Activated CD8-positive, alpha-beta memory T cell treated with anti-CD3 and anti-CD28 coated beads for 1 hour (primary cell): ENCODE measurements around the gene AGA.

ENCODE experiments used
- DNase-seq, 2 donors: peaks; one replicate each; pipeline ENCODE4 v3.0.0-alpha.2; 2020; ENCODE audit warnings: low read depth in 1 of 2; ENCODE audit errors: extremely low read depth in 1 of 2

The AGA gene

GRCh38 chr4:177447417-177448004 is 5.3 kb upstream of the AGA start:
- DNase-seq: no peak

DNA sequence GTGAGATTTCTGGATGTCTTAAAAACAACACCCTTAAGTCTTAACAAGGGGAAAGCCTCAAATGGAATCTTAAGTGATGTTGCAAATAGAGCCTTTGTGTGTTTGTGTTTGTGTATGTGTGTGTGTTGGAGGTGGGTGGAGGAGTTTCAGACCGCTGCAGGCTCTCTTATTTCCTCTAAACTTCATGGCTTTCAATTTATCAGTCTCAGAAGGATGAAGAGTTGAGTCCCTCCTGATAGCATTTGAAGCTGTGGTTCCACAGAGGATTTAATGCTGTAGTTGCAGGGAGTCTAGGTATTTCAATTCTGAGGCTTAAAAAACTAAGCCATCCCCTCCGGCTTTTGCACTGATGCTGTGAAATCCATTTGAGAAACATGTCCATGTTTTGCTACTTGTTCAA is 4.3 kb upstream of the AGA start:
- DNase-seq: no peak

DNA sequence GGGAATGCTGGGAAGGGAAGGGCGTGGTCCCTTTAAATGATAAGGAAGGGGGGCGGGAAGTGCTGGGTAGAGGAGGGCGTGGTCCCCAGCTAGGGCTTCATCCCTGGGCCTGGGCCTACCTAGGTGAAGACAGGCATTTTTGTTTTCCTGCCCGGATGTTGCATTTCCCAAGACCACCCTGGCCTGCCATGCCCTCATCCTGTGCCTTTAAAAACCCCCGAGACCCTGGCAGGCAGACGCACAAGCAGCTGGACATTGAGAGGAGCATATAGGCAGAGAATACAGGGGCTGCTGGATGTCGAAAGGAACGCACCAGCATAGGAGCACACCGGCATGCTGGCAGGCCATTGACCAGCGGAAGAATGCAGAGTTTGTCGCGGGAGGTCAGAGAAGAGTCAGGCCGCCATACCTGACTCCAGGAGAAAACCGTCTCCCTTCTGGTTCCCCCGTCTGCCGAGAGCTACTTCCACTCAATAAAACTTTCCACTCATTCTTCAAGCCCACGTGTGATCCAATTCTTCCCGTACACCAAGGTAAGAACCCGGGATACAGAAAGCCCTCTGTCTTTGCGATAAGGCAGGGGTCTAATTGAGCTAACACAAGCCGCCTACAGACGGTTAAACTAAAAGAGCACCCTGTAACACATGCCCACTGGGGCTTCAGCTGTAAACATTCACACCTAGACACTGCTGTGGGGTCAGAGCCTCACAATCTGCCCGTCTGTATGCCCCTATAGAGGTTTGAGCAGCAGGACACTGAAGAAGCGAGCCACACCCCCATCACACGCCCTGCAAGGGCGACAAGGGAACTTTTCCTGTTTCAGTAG is 2.9 kb upstream of the AGA start:
- DNase-seq: no peak

- DNase-seq: no peak
Measured at GRCh38 chr4:177441061-177441802, 1.0 kb downstream of the AGA start.

GRCh38 chr4:177436456-177436855 is 5.8 kb downstream of the AGA start:
- DNase-seq: no peak

- DNase-seq: no peak
Measured at GRCh38 chr4:177434667-177435066, 7.6 kb downstream of the AGA start.

GRCh38 chr4:177427192-177427591 is 15.0 kb downstream of the AGA start:
- no peak for DNase-seq

- DNase-seq: no peak
Measured at GRCh38 chr4:177419434-177419833, 22.8 kb downstream of the AGA start.

DNA sequence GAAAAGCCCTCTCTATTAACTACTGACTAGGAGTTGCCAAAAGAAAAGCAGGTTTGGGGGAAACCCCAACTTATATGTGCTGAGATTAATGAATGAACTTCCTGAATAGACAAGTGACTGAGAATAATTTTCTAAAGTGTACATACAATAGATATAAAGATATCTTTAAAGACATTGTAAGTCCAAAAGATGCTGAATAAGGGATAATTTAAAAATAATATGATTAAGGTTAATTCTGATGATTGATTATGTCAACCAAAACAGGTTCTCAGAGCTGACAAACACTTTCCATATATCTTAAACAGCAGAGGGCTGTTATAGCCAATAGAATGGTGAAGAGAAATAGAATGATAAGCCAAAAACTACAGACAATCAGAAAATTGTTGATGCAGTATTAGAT is 28.6 kb downstream of the AGA start:
- no peak for DNase-seq

DNA sequence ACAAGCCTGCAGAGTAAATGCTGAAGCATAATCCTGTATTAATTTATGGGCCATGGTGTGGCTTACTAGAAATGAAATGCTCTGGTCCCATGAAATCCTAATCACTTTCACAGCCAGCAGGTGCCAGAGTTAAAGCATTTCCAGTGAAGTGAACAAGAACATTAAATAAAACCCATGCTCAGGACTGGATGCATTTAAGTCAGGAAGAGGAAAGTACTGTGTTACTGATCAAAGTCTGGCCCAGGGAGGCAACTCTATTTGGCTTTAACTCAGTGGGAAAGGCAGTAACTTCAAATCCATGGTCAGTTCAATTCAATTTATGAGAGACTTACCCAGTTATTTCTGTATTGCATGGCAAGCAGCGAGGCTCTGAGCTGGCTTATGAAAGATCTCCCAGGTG is 29.2 kb downstream of the AGA start:
- DNase-seq: no peak

GRCh38 chr4:177411996-177412395 is 30.2 kb downstream of the AGA start:
- DNase-seq: no peak

- DNase-seq: no peak
Measured at GRCh38 chr4:177410566-177410965, 31.7 kb downstream of the AGA start.

DNA sequence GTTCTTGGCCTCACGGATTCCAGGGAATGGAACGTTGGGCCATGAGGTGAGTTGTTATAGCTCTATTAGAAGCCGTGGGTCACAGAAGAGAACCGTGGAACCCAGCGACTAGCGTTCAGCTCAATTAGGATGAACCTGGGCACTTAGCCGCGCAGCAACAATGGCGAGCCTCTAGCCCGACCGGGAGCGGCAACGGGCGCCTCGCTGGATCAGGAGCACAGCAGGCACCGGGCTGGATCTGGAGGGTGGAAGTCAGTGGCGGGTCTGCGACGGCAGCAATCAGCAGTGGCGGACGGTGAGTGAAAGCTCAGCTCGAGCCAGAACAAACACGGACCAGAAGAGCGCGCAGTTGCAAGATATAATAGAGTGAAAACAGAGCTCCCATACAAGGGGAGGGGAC is 34.2 kb downstream of the AGA start:
- no peak for DNase-seq

DNA sequence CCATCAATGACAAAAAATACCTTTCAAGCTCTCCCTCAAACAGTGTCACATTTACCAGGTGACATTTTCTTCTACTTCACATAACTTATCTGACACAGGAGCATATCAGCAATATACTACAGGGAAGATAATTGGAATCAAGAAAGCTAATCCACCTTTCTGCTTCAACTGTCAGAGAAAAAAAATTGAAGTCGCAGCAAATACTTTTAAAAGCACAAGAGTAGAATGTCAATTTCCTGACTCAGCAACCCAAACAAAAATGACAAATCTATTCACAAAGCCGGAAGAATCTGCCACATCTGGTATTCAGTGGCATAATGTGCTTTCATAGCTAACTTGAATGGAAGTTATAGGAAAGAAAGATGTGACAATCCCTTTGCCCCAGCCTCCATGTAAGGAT is 36.7 kb downstream of the AGA start:
- no peak for DNase-seq

GRCh38 chr4:177404986-177405385 is 37.3 kb downstream of the AGA start:
- DNase-seq: no peak

DNA sequence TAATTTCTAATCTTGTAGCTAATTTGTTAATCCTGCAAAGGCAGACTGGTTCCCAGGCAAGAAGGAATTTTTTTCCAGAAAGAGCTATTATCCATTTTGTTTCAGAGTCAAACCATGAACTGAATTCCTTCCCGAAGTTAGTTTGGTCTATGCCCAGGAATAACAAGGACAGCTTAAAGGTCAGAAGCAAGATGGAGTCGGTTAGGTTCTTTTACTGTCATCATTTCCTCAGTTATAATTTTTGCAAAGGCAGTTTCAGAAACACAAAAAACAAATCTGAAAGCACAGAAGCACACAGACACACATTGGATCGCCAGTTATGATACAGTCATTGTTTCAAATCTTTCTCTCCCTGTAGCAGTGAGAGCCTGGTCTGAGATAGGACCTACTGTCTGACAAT is 37.9 kb downstream of the AGA start:
- DNase-seq: no peak

GRCh38 chr4:177403746-177404145 is 38.5 kb downstream of the AGA start:
- DNase-seq: no peak

DNA sequence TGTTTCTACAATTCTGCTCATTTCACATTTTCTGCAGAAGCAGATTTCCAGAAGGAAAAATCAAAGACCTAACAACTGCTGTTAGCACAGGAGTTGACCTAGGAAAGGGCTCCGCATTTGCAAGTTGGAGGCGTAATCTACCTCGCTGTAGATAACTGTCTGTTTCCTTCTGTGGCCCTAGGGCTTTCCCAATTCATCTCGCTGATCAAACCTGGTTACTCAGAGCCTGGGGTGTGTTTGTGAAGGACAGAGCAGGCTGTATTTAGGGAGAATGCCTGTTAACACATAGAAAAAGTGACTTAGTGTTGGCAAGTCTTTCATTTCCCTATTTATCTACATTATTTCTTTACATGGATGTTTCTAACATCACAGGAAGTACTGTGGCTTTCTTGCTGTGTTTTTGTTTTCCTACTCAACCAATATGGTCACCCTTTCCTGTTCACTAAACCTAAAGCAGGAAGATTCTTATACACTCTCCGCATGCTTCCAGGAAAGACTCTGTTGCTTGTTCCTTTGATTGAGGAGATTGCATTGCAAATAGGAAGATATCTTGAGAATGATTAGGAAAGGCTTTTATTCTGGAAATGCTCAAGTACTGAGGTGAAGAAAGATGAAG is 40.5 kb downstream of the AGA start:
- no peak for DNase-seq

DNA sequence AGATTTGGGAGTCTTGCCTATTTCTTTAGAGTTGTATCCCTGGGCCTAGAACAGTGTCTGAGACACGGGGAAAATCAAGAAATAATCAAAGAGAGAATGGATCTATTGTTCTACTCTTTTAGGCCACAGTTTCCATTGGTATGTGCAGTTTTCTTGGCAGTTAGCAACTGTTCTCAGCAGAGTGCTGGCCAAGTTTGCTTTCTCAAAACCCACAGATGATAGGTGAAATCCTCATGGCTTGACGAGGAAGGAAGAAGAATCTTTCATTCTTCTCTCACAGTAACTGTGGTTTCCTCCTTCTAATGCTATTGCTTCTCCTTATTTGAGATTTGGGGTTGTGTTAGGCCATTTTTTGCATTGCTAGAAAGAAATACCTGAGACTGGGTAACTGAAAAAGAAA is 42.2 kb downstream of the AGA start:
- no peak for DNase-seq

DNA sequence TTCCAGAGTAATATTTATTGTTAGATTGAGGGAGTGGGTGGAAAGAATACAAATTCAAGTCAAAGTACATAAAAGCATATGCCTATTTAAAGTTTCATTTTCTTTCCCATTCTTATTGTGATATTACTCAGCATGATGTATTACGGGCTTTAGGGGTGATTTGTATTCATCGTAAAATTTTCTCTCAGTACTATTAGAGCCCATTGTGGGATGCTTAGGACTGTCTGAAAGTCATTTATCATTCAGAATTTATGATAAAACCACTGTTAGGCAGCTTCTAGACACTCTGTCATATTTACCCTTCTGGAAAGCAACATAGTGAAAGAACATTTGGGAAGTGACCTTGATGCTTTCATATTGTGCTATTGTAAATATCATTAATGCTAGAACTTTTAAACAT is 45.9 kb downstream of the AGA start:
- DNase-seq: no peak

- DNase-seq: no peak
Measured at GRCh38 chr4:177393236-177393635, 49.0 kb downstream of the AGA start.

DNA sequence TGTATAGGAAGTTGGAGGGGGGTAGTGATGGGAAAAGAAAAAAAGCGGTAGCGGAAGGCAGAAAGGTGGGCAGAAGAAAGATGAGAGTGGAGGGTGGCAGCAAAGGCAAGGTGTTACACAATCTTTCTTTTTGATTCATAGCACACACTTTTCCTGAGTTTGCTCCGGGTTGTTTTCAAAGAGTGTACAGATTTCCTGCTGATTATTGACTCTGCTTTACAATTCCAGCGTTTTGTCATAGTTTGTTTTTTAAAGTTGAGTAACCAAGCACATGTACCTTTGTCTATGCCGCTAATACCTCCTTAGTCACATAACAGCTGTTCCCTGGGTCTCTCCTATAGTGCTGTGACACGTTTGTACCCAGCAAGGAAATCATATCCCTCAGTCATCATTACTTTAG is 50.3 kb downstream of the AGA start:
- DNase-seq: no peak
